Testis (tissue), 2 donors: ENCODE data around the gene TMEM151B.

Source experiments
- CTCF ChIP-seq, 3 experiments: fragments of 450-650 bp in 2 of 3; fragments of 200-600 bp in 1 of 3; sonication (generic) in 1 of 3; IDR thresholded peaks; one replicate each; pipeline ENCODE4 v1.5.1; 2016 to 2019; ENCODE audit warnings: antibody characterized with exemption in 3 of 3, mild to moderate bottlenecking in 2 of 3, moderate library complexity in 1 of 3
- POLR2A ChIP-seq: fragments of 450-650 bp; IDR thresholded peaks from one replicate; pipeline ENCODE4 v1.6.1; 2017; ENCODE audit warnings: antibody characterized with exemption, mild to moderate bottlenecking, moderate library complexity

GRCh38 chr6:44276667-44277640 is 6.7 kb downstream of the TMEM151B start:
- TF ChIP-seq CTCF (IDR thresholded peaks at IDR 0.05): no peak
- TF ChIP-seq POLR2A: no peak
